Renal cortex interstitium (tissue), 11 donors: ENCODE measurements around the gene ARHGAP26. TPM values are rescaled to one million over a fixed set of nuclear protein-coding genes. Genes with fewer than 3 reads are reported as not detected.
"Not testable (repeated sequence)": the region's sequence is repeated elsewhere in the genome, so short reads cannot be mapped to it uniquely, and the experiment has no call there.

ENCODE experiments used
- DNase-seq, 11 donors: peaks; one replicate each; pipeline ENCODE4 v3.0.0-alpha.2; 2013; ENCODE audit warnings: low read depth in 9 of 11, low spot score in 4 of 11; ENCODE audit errors: extremely low read depth in 1 of 11
- polyA plus RNA-seq, 3 donors: library from polyadenylated mRNA; unstranded; fragments of 120-200 nt; gene quantifications; one replicate each; pipeline ENCODE4 v1.2.1, GENCODE V29; 2013; ENCODE audit not compliant: insufficient read length in 3 of 3

ARHGAP26 gene
- polyA plus RNA-seq, 3 donors = 10.7 to 13.7 (median 10.9) TPM

DNA sequence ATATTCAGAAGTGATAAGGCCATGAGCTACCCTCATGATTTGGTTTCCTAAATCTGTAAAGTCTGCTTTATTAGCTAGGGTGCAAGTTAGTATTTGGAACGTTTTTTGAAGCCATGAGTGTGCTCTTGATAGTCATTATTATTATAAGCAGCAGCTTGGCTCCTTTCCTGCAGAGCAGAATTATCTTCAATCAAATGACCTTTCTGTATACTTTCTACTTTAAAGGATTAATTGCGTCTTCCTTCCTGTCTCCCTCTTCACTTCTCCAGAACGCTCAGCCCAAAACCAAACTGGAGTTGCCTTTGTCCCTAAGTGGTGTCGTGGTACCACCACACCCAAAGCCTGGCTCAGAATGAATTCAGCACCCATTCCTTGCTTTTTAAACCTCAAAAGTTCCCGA is 211.3 kb downstream of the ARHGAP26 start:
- no peak for DNase-seq

GRCh38 chr5:142981886-142982820 is 212.0 kb downstream of the ARHGAP26 start:
- DNase-seq = peak in 7 of 11 donors; percentile 25 to 68 (median 38)

DNA sequence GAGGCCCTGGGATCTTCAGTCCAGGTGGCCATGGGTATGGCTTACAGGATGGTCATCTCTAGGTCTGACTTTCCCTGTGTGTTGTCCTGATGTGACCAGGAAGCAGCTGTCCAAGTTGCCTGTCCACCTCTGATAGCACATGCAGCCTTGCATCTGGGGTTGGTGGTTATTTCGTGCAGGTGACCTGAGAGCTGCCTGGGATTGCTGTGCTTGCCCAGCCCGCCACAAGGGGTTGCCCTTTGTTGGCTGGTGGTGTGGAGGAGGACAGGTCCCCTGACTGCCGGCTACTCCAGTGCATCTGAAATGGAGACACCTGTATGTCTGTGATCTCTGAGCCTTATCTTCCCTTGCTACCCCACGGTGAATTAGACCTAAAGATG is 212.6 kb downstream of the ARHGAP26 start:
- no peak for DNase-seq

GRCh38 chr5:142984011-142984410 is 213.8 kb downstream of the ARHGAP26 start:
- DNase-seq = no peak

- no peak for DNase-seq
These were observed 214.3 kb downstream of the ARHGAP26 start for GRCh38 chr5:142984525-142984924.

GRCh38 chr5:142989270-142989669 is 219.1 kb downstream of the ARHGAP26 start:
- not testable (repeated sequence) for DNase-seq

DNA sequence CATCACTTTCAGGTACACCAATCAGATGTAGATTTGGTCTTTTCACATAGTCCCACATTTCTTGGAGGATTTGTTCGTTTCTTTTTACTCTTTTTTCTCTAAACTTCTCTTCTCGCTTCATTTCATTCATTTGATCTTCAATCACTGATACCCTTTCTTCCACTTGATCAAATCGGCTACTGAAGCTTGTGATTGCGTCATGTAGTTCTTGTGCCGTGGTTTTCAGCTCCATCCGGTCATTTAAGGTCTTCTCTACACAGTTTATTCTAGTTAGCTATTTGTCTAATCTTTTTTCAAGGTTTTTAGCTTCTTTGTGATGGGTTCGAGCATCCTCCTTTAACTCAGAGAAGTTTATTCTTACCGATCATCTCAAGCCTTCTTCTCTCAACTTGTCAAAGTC is 219.9 kb downstream of the ARHGAP26 start:
- DNase-seq = not testable (repeated sequence)

- DNase-seq = no peak
These were observed 224.0 kb downstream of the ARHGAP26 start for GRCh38 chr5:142994218-142994617.

DNA sequence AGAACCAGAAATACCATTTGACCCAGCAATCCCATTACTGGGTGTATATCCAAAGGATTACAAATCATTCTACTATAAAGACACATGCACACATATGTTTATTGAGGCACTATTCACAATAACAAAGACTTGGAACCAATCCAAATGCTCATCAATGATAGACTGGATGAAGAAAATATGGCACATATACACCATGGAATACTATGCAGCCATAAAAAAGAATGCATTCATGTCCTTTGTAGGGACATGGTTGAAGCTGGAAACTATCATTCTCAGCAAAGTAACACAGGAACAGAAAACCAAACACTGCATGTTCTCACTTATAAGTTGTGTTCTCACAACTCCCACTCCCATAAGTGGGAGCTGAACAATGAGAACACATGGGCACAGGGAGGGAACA is 225.4 kb downstream of the ARHGAP26 start:
- not testable (repeated sequence) for DNase-seq

DNA sequence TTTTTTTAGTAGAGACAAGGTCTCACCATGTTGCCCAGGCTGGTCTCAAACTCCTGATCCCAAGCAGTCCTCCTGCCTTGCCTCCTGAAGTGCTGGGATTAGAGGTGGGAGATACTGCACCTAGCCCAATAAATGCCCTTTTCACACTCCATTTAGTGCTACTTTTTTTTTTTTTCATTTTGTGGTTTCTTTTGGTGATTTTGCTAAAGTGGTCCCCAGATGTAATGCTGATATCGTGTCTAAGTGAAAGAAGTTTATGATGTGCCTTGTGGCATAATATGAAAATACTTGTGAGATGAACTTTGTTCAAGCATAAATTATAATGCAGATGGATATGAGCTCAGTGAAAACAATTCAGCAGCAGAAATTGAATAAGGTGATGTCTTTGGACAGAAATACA is 227.4 kb downstream of the ARHGAP26 start:
- no peak for DNase-seq

GRCh38 chr5:142998316-142999020 is 228.3 kb downstream of the ARHGAP26 start:
- DNase-seq = no peak

- DNase-seq = not testable (repeated sequence)
These were observed 230.4 kb downstream of the ARHGAP26 start for GRCh38 chr5:143000551-143000950.

GRCh38 chr5:143001764-143002351 is 231.7 kb downstream of the ARHGAP26 start:
- no peak for DNase-seq

DNA sequence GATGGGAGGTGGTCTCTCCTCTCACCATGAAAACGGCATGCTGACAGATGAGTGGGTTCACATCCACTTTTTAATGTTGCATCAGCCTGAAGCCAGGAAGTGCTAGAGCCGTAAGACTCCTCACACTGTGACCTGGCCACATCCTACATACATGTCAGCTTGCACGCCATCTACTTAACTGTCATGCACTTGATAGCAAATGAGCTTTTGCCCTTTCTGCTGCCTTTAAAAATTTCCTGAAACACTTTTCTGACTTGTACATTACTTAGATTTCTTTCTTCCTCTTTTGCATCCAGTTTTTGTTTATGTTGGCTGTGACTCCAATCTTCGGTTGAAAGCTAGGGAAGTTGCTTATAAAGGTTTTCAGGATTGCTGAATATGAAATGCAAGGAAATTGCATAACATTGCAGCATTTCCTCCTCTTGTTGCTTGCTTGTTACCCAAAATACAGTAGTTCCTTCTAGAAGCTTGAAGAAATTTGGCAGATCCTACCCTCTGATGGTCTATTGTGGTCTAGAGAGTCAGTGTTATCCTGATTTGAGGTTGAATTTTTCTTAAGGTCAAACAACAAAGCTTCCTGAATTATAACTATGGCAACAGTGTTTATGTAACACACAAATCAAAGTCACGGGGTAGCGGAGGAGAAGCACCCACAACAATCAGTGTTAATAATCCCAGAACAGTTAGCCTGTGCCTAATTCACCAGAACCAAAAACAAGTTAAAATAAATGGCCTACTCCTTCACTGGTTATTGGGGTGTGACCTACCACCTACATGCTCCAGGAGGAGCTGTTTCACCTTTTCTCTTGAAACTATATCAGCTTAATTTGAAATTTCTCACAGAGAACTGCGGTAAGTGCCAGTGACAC is 232.5 kb downstream of the ARHGAP26 start:
- peak in 8 of 11 donors; percentile 40 to 81 (median 63) for DNase-seq

DNA sequence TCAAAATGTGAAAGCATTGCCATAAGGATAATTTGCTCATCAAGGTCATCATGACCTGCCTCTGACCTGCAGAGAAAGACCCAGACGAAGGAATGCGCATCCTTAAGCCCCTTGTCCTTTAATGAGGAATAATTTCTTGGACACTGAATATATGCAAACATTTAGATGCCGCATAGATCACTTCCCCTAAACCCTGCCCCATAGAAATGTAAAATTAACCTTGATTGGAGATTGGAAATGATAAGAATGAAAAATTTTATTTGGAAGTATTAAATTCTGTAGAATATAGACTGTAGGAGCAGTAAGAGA is 233.1 kb downstream of the ARHGAP26 start:
- DNase-seq = no peak

DNA sequence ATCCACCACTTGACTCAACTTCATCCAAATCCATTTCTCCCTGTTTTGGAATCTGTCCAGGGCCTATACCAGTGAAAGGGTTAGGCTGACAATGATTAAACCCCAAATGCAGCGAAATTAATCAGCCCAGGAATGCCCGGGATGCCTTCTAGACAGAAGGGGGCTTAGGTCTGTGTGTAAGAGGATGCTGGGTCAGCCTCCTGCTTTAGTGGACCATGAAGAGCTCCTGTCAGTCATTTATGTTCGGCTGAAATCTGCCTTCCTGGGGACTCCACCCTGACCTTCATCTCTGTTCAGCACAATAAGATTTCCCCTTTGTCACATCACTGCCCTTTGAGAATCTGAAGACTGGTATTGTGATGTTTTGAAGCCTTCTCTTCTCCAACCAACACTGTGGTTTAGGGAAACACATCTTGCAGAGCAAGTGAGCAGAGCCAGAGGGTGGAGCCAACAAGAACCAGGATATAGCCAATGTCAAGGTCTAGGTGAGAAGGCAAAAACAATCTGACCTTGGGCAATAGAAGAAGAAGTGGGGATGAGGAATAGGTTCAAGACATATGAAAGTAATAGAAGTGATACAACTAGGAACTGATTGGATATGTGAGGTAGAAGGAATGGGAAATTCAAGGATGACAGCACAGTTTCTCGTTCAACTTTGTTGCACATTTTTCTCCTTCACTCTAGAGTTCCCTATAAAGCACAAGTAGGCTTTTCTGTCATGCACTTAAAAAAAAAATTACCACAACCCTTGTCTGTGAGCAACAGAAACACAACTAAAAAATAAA is 234.4 kb downstream of the ARHGAP26 start:
- DNase-seq = peak in 4 of 11 donors; percentile 18 to 46 (median 38)

GRCh38 chr5:143006501-143006900 is 236.3 kb downstream of the ARHGAP26 start:
- no peak for DNase-seq

DNA sequence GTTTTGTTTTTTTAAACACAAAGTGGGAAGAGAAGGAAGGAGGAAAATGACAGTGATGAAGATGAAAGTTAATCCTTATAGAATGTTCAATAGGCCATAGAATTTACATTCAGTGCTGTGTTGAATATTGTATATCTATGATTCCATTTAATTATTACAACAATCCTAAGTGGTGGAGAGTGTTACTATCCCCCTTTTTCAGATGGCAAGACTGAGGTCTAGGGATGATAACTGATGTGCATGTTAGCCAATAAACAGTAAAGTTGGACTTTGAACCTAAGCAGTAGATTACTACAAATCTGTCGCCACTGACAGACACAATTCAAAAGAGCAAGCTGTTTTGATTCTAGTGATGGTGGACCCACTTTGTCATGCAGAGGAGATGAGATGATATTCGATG is 237.9 kb downstream of the ARHGAP26 start:
- DNase-seq = no peak
